ENCODE data around the gene HOXA11. TPM values are rescaled to one million over a fixed set of nuclear protein-coding genes. Genes with fewer than 3 reads are reported as not detected.

HOXA11 gene
- total RNA-seq, 1 donor from 2014 or later = not detected

- Histone ChIP-seq H3K36me3 (no peaks in the 10 kb centered on the region), H3K4me1 (peaks cover 42% of the 10 kb centered on the region), H3K4me3 (peak overlapping the region; percentile 72), H3K9me3 (replicated peaks) (no peaks in the 10 kb centered on the region), H3K27ac (replicated peaks) (no peak overlapping the region), H3K27me3 (ENCODE audit: low read depth) (peaks cover 100% of the 10 kb centered on the region)
- TF ChIP-seq CTCF (IDR thresholded peaks at IDR 0.05; ENCODE audit: borderline replicate concordance) = peak; percentile 100
- intact Hi-C loops (cut with micrococcal nuclease) = loop anchor here (5.0 kb wide), 1 partner anchor 788 kb away; no protein-coding TSS in a partner anchor
- DNase-seq = peak; percentile 81
These were observed 24.4 kb downstream of the HOXA11 start for GRCh38 chr7:27160546-27161213.

GRCh38 chr7:27160145-27160545, 24.9 kb downstream of the HOXA11 start:
- peaks cover 100% of the 10 kb centered on the region for H3K27me3 ChIP-seq (ENCODE audit: low read depth)
- peak; percentile 14 for DNase-seq
- intact Hi-C loops (cut with micrococcal nuclease) = loop anchor here (5.0 kb wide), 1 partner anchor 788 kb away; no protein-coding TSS in a partner anchor

GRCh38 chr7:27159266-27160144, 25.5 kb downstream of the HOXA11 start:
- Histone ChIP-seq H3K9me3 (replicated peaks) (no peaks in the 10 kb centered on the region), H3K4me3 (peak overlapping the region; percentile 72), H3K27me3 (ENCODE audit: low read depth) (peaks cover 100% of the 10 kb centered on the region), H3K27ac (replicated peaks) (no peak overlapping the region), H3K4me1 (peaks cover 41% of the 10 kb centered on the region), H3K36me3 (no peaks in the 10 kb centered on the region)
- peak; percentile 7 for DNase-seq
- no peak for TF ChIP-seq CTCF (IDR thresholded peaks at IDR 0.05; ENCODE audit: borderline replicate concordance)
- intact Hi-C loops (cut with micrococcal nuclease) = loop anchor here (5.0 kb wide), 1 partner anchor 787 kb away; no protein-coding TSS in a partner anchor

More at GRCh38 chr7:27160145-27160545, 24.9 kb downstream of the HOXA11 start:
- H3K4me1 ChIP-seq = peaks cover 41% of the 10 kb centered on the region
- TF ChIP-seq CTCF (IDR thresholded peaks at IDR 0.05; ENCODE audit: borderline replicate concordance) = no peak
- no peaks in the 10 kb centered on the region for H3K9me3 ChIP-seq (replicated peaks)
- H3K4me3 ChIP-seq = peak overlapping the region; percentile 72
- H3K36me3 ChIP-seq = no peaks in the 10 kb centered on the region
- H3K27ac ChIP-seq (replicated peaks) = no peak overlapping the region

GRCh38 chr7:27158436-27159265, 26.4 kb downstream of the HOXA11 start:
- H3K4me1 ChIP-seq = peaks cover 39% of the 10 kb centered on the region
- no peak overlapping the region for H3K27ac ChIP-seq (replicated peaks)
- H3K4me3 ChIP-seq = no peak overlapping the region
- DNase-seq = no peak
- H3K36me3 ChIP-seq = no peaks in the 10 kb centered on the region
- H3K9me3 ChIP-seq (replicated peaks) = no peaks in the 10 kb centered on the region
- peaks cover 100% of the 10 kb centered on the region for H3K27me3 ChIP-seq (ENCODE audit: low read depth)
- intact Hi-C loops (cut with micrococcal nuclease) = no loop called here
- no peak for TF ChIP-seq CTCF (IDR thresholded peaks at IDR 0.05; ENCODE audit: borderline replicate concordance)

All from left ventricle myocardium inferior (tissue), 1 donor.